Measurements from ENCODE around the gene SH2D5. TPM values are rescaled to one million over a fixed set of nuclear protein-coding genes. Genes with fewer than 3 reads are reported as not detected.

SH2D5 gene
- total RNA-seq (2014; rRNA removed): 0.71 and 0.98 TPM in 2 replicates
- polyA plus RNA-seq (2012): 5.3 TPM

- peak; percentile 93 for DNase-seq (ENCODE audit: low read depth)
These were observed at the start of gene SH2D5 for GRCh38 chr1:20732588-20733359. Gene SH2D5 (minus strand): TSS chr1:20732703. CDS start chr1:20728044, 4,659 bp downstream.

GRCh38 chr1:20775700-20776099 lies 43.2 kb upstream of the SH2D5 start:
- DNase-seq (ENCODE audit: low read depth): no peak

DNA sequence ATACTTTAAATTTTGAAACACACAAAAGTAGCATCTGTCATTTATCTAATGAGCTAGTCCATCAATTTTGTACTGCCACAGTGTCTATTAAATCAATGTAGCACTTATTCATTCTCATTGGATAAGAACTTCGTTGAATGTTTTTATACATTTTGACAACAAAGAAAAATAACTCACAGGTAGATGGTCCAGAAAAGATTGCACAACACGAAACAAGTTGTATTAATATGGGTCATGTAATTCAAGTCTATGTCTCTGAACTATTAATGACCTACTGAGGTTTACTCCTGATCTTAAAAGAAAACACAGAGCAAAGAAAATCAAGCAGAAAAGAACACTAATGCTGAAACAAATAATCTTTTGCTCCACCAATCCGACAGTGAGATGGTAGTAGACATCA lies 39.3 kb upstream of the SH2D5 start:
- no peak for DNase-seq (ENCODE audit: low read depth)

- DNase-seq (ENCODE audit: low read depth): no peak
These were observed 38.0 kb upstream of the SH2D5 start for GRCh38 chr1:20770314-20771087.

DNA sequence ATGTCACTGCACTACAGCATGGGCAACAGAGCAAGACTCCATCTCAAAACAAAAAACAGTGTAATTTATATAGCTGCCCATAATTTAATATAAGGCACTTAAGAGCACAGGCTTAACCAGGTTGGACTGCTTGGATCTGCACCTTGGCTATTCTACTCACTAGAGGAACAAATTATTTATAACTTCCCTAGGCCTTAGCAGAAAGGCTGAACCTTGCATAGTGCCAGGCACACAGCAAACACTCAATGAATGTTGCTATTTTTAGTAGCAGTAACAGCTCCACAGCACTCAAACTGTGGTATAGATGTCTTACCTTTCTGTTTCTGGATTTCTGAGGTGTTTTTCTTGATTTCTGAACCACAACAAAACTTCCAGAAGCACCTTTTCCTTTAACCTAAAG lies 34.8 kb upstream of the SH2D5 start:
- DNase-seq (ENCODE audit: low read depth): no peak

DNA sequence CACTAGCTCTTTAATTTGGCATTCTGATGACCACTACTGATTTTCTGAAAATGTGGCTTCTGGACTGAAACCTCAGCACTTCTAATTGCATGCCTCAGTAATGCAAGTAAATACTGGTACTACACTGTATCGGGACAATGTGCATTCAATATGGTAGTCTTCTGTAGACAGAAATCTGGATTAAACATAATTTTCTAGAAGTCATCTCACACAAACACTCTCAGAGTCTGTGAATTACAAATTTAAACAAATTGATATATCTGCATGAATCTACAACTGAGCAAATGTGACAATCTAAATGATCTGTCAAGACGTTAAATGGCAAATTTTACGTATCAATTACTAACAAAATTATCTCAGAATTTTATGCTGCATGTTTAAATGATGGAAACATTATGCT lies 30.9 kb upstream of the SH2D5 start:
- DNase-seq (ENCODE audit: low read depth): no peak

DNA sequence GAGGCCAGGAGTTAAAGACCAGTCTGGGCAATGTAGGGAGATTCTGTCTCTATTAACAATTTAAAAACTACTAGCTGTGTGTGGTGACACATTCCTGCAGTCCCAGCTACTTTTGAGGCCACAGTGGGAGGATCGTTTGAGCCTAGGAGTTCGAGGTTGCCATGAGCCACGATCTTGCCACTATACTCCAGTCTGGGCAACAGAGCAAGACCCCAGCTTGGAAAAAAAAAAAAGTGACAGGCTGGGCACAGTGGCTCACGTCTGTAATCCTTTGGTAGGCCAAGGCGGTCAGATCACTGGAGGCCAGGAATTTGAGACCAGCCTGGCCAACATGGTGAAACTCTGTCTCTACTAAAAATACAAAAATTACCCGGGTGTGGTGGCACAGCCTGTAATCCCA lies 27.8 kb upstream of the SH2D5 start:
- no peak for DNase-seq (ENCODE audit: low read depth)

GRCh38 chr1:20753589-20753988 lies 21.1 kb upstream of the SH2D5 start:
- peak; percentile 25 for DNase-seq (ENCODE audit: low read depth)

DNA sequence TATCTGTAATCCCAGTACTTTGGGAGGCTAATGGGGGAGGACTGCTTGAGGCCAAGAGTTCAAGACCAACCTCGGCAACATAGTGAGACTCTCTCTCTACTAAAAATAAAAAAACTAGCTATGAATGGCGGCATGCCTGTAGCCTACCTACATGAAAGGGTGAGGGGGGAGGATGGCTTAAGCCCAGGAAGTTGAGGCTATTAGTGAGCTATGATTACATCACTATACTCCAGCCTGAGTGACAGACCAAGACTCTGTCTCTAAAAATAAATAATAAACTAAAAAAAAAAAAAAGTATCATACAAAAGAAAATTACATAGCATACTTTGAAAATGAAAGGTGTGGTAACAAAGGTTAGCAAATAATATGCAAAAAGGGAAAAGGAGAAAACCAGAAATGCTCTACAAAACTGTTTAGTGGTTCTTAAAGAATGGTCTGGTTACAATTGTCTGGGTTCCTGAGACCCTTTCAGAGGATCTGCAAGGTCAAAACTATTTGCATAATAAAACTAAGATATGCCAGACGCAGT lies 19.0 kb upstream of the SH2D5 start:
- no peak for DNase-seq (ENCODE audit: low read depth)

DNA sequence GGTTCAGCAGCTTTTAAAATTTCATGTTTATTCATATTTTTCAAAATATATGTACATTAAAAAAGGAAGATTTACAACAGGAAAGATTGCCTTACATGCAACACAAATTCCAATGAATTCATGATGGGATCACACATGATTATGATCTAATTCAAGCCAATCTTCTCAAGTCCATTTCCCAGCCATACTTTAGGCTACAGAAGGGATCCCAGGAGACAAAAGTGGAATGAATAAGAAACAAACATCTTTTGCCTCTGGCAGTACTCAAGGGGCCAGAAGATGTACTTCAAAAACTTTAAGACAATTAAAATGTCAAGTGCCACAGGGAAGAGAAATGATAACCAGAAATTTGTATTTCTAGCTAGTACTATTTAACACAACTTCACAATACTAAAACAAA lies 10.2 kb upstream of the SH2D5 start:
- no peak for DNase-seq (ENCODE audit: low read depth)

- DNase-seq (ENCODE audit: low read depth): no peak
These were observed 8.3 kb upstream of the SH2D5 start for GRCh38 chr1:20740781-20741180.

DNA sequence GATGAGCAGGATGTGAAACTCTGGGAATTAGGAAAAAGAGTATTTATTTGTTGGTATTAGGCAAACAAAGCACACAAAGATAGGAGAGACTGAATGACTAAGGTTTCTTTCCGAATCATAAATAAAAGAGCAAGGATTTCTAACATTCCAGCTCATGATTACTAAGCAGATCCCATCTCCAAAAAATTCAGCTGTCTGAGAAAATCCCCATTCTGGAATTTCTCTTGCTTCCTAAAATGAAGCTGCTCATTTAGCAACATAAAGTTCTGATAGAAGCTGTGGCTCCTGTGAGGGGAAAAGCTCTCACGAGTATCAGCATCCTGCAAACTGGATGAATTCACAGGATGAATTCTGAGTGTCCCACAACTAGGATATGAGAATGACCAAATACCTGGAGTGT lies 6.7 kb upstream of the SH2D5 start:
- peak; percentile 74 for DNase-seq (ENCODE audit: low read depth)

DNA sequence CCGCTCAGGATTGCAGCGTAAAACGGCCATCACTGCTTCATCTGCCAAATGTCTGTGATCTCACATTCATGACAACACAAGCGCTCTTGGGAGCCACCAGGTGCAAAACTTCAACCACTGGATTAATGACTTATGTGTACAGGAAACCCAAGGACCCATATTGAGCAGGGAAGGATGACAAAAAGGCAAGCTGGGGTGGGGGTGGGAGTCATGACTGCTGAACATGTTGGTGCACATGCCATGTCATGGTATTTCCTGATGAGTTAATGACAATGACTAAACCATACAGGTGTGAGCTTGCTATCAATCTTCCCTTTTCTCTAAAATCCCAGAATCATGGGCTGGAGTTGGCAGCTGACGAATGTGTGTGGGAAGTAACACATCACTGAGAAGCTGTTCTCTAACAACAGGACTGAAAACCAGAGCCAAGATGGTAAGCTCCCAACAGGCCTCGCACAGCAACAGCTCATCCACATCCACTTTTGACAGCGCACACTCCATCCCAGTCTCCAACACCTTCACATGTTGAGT lies 3.1 kb upstream of the SH2D5 start:
- no peak for DNase-seq (ENCODE audit: low read depth)

- DNase-seq (ENCODE audit: low read depth): no peak
These were observed 965 bp upstream of the SH2D5 start for GRCh38 chr1:20733360-20733975.

DNA sequence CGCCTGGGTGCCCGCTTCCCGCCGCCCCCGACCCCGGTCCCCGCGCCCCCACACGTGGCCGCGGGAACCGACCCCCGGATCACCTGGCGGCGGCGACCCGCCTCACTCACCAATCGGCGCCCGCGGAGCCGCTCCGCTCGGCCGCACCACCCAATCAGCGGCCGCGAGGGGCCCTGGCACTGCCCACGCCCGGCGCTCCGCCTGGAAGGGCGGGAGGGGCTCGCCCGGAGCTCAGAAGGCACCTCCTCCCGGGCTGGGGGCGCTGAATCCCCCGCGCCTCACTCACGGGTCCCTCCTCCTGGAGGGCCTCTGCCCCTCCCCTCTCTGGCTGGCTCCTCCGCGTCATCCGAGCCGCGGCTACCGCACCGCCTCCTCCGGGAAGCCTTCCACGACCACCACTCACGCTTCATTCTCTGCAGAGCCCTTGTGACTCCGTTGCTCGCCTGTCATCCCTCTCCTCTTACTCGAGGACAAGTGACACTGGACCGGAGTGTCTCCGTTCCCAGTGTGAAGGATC lies 374 bp downstream of the SH2D5 start:
- DNase-seq (ENCODE audit: low read depth): peak; percentile 47

DNA sequence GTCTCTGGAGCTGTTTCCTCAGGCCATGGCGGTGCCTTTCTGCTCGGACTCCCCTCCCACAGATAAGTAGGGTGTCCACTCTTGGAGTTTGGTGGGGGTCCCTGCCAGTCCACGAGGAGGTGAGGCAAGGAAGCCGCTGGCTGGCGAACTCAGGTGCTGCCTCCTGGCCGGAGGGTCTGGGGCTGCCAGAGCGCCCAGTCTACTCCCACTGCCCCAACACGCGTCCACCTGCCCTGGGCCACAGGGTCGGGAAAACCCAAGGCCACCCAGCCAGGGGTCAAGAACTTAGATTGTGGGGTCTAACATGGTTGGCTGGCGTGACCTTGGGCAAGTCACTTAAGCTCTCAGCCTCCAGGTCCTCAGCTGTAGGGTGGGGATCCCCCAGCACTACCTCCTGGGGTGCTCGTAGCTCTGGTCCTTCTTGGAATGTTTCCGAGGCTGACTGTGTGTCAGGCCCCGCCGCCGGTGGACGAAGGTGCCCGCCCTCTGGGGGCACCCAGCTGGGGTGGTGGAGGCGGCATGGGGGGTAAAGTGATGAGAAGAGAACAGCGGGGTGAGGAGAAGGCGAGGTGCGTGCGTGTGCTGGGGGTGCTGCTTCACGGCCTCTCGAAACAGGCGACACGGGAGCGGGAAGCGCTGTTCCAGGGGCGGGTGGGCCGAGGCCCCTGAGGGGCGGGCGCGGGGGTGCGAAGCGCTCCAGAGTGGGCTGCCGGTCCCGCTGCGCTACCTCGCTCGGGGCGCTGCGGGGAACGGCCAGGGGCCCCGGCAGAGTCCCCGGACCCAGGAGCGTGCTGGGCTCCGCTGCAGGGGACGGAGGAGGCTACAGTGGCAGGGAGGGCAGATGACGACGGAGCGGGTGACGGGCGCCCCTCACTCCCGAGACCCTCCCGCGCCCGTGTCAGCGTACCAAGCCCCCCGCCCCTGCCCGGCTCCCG lies 1.2 kb downstream of the SH2D5 start:
- DNase-seq (ENCODE audit: low read depth): no peak

DNA sequence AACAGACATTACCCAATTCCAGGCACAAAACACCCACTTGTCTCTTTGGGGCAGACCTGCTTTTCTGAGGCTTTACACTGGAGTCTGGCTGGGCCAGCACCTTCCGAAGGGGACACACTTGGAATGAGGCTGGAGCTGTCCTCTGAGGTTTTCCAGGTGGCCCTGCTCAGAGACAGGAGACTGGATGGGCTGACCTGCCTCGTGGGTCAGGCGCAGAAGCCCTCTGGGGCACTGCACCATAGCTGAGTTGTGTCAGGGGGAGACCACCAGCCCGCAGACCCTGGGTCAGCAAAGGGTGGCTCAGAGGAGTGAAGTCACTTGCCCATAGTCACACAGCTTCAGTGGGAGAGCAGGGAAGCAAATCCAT lies 1.8 kb downstream of the SH2D5 start:
- no peak for DNase-seq (ENCODE audit: low read depth)

DNA sequence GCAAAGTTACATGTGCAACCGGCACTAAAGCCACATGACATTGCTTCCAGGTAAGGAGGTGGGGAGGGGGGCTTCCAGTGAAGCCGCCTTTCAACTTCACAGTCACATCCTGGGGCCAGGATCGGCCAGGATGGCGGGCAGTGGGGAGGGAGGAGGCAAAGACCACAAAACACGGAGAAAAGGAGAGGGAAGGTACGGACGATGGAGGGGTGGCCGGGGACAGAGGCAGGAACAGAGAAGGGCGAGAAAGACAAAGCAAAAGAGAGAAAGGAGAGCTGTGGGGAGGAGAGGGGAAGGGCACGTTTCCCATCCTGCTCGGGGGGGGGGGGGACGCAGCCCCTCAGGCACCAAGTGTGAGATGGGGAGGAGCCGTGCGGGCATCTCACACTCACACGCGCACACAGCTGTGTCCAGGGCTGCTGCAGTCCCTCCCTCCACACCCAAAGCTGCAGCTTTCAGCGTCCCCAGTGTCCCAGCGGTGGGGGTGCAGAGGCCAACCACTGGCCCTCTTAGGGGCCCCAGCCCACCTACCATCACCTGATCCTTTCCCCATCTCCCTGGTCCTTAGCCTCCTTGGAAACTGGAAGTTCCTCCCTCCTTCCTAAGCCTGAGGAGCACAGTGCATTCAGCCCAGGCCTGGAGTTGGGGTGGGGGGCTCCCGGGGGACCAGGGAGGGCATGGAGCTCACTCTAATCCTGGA lies 2.4 kb downstream of the SH2D5 start:
- no peak for DNase-seq (ENCODE audit: low read depth)

- DNase-seq (ENCODE audit: low read depth): no peak
These were observed 3.2 kb downstream of the SH2D5 start for GRCh38 chr1:20729155-20729931.
